Neutrophil (primary cell): ENCODE results near the gene GBX2.

ENCODE experiments used
- H3K27ac ChIP-seq: fragments of 200-600 bp; sonication (generic); 2 replicates; pipeline ENCODE4 v1.5.1; 2016; ENCODE audit warnings: mild to moderate bottlenecking, moderate library complexity
- H3K27me3 ChIP-seq: fragments of 200-600 bp; sonication (generic); 2 replicates; pipeline ENCODE4 v1.6.0; 2016; ENCODE audit warnings: mild to moderate bottlenecking
- H3K36me3 ChIP-seq: fragments of 200-600 bp; sonication (generic); 2 replicates; pipeline ENCODE4 v1.5.1; 2017
- H3K4me1 ChIP-seq, 2 experiments: fragments of 200-600 bp in 1 of 2; sonication (generic) in 1 of 2; 1 replicate in 1 of 2; 2 replicates in 1 of 2; pipeline versions ENCODE4 v1.5.1 to v1.6.1; 2013 to 2016; ENCODE audit warnings: low read depth in 1 of 2, low read length in 1 of 2, mild to moderate bottlenecking in 1 of 2, moderate library complexity in 1 of 2; ENCODE audit not compliant: control insufficient read depth in 1 of 2, insufficient read depth in 1 of 2
- H3K4me3 ChIP-seq, 2 experiments: fragments of 200-600 bp in 1 of 2; sonication (generic) in 1 of 2; 1 replicate in 1 of 2; 2 replicates in 1 of 2; pipeline ENCODE4 v1.5.1; 2013 to 2016; ENCODE audit warnings: low read depth in 1 of 2, low read length in 1 of 2, mild to moderate bottlenecking in 1 of 2, moderate library complexity in 1 of 2
- H3K9me3 ChIP-seq: fragments of 200-600 bp; sonication (generic); 2 replicates; pipeline ENCODE4 v1.5.1; 2016
- CTCF ChIP-seq: fragments of 200-600 bp; sonication (generic); IDR thresholded peaks from 2 replicates; pipeline ENCODE4 v1.5.1; 2016; ENCODE audit warnings: antibody characterized with exemption

Gene GBX2

GRCh38 chr2:236162882-236163470, 5.2 kb downstream of the GBX2 start:
- peaks cover 0 to under 1% of the 10 kb centered on the region in 2 experiments for H3K4me1 ChIP-seq
- no peaks in the 10 kb centered on the region for H3K9me3 ChIP-seq
- H3K36me3 ChIP-seq, result no peaks in the 10 kb centered on the region
- H3K27ac ChIP-seq, result no peak overlapping the region
- TF ChIP-seq CTCF, result no peak
- no peak overlapping the region for H3K4me3 ChIP-seq
- peaks cover 100% of the 10 kb centered on the region for H3K27me3 ChIP-seq

- no peaks in the 10 kb centered on the region for H3K9me3 ChIP-seq
- H3K36me3 ChIP-seq, result no peaks in the 10 kb centered on the region
- H3K4me3 ChIP-seq, result no peak overlapping the region
- H3K27me3 ChIP-seq, result peaks cover 100% of the 10 kb centered on the region
- TF ChIP-seq CTCF, result no peak
- H3K4me1 ChIP-seq, result no peaks in the 10 kb centered on the region
- no peak overlapping the region for H3K27ac ChIP-seq
These were observed 5.9 kb downstream of the GBX2 start for GRCh38 chr2:236162031-236162845.

- TF ChIP-seq CTCF, result no peak
- Histone ChIP-seq H3K4me3 (no peak overlapping the region), H3K4me1 (no peaks in the 10 kb centered on the region), H3K36me3 (no peaks in the 10 kb centered on the region), H3K27ac (no peak overlapping the region), H3K9me3 (no peaks in the 10 kb centered on the region), H3K27me3 (peaks cover 100% of the 10 kb centered on the region)
These were observed 6.7 kb downstream of the GBX2 start for GRCh38 chr2:236161531-236161930.

- no peaks in the 10 kb centered on the region for H3K4me1 ChIP-seq
- TF ChIP-seq CTCF, result no peak
These were observed 7.1 kb downstream of the GBX2 start for GRCh38 chr2:236161082-236161462.

GRCh38 chr2:236160366-236161081, 7.7 kb downstream of the GBX2 start:
- H3K36me3 ChIP-seq, result no peaks in the 10 kb centered on the region
- TF ChIP-seq CTCF, result no peak
- peaks cover 97% of the 10 kb centered on the region for H3K27me3 ChIP-seq
- no peak overlapping the region for H3K27ac ChIP-seq
- no peaks in the 10 kb centered on the region for H3K4me1 ChIP-seq
- H3K4me3 ChIP-seq, result no peak overlapping the region
- H3K9me3 ChIP-seq, result no peaks in the 10 kb centered on the region

More at GRCh38 chr2:236161082-236161462, 7.1 kb downstream of the GBX2 start:
- Histone ChIP-seq H3K9me3 (no peaks in the 10 kb centered on the region), H3K27ac (no peak overlapping the region), H3K4me3 (no peak overlapping the region), H3K27me3 (peaks cover 100% of the 10 kb centered on the region), H3K36me3 (no peaks in the 10 kb centered on the region)
